K562 (cell line): Measurements from ENCODE around the gene MMP24. TPM values are rescaled to one million over a fixed set of nuclear protein-coding genes. Genes with fewer than 3 reads are reported as not detected.
A peak's percentile ranks its signal among the peaks of the same experiment; 100 is the strongest.

Experiments
- ATF1 ChIP-seq, 2 experiments: fragments of 450-650 bp in 1 of 2; IDR thresholded peaks; 2 replicates each; pipeline ENCODE4 v1.6.1; 2016; ENCODE audit warnings: missing compliant biosample characterization in 1 of 2, missing genetic modification characterization in 1 of 2
- ATF7 ChIP-seq: fragments of 450-650 bp; IDR thresholded peaks from 2 replicates; pipeline ENCODE4 v1.7.1; 2014; ENCODE audit warnings: mild to moderate bottlenecking, moderate library complexity
- CBX1 ChIP-seq: sonication (generic); IDR thresholded peaks from 2 replicates; pipeline ENCODE4 v1.6.1; 2016; ENCODE audit warnings: antibody characterized with exemption, low read depth, mild to moderate bottlenecking
- CEBPG ChIP-seq, 3 experiments: fragments of 200-800 bp in 1 of 3; sonication (Bioruptor generic) in 1 of 3; sonication (generic) in 1 of 3; formaldehyde crosslinking in 1 of 3; IDR thresholded peaks in 2 of 3; conservative IDR thresholded peaks in 1 of 3; 2 replicates each; pipeline versions ENCODE4 v1.6.1 to v1.8.0; 2016 to 2022; ENCODE audit warnings: missing compliant biosample characterization in 2 of 3, missing genetic modification characterization in 2 of 3, mild to moderate bottlenecking in 1 of 3, missing genetic modification reagents in 1 of 3
- DPF2 ChIP-seq: fragments of 450-650 bp; IDR thresholded peaks from 2 replicates; pipeline ENCODE4 v1.6.1; 2016
- ELF1 ChIP-seq: fragments of 200-800 bp; sonication (Bioruptor generic); IDR thresholded peaks from 2 replicates; pipeline ENCODE4 v1.6.1; 2016; ENCODE audit warnings: missing genetic modification characterization, missing compliant biosample characterization
- GATAD2A ChIP-seq: fragments of 450-650 bp; IDR thresholded peaks from 2 replicates; pipeline ENCODE4 v1.6.1; 2017
- HEY1 ChIP-seq: fragments of 250-450 bp; sonication (Bioruptor Pico); IDR thresholded peaks from 2 replicates; pipeline ENCODE4 v1.5.0; 2020; ENCODE audit warnings: mild to moderate bottlenecking, moderate library complexity, borderline replicate concordance
- MNT ChIP-seq, 2 experiments: fragments of 450-650 bp; conservative IDR thresholded peaks; 2 replicates each; pipeline ENCODE4 v1.6.1; 2017; ENCODE audit warnings: mild to moderate bottlenecking in 2 of 2, moderate library complexity in 2 of 2
- NFRKB ChIP-seq: fragments of 450-650 bp; IDR thresholded peaks from 2 replicates; pipeline ENCODE4 v1.6.1; 2016; ENCODE audit warnings: low read depth
- POLR3G ChIP-seq: IDR thresholded peaks from 2 replicates; pipeline ENCODE4 v1.6.1; 2011; ENCODE audit not compliant: insufficient read length, insufficient replicate concordance; ENCODE audit errors: extremely low read depth
- PTBP1 ChIP-seq: fragments of 200-400 bp; formaldehyde crosslinking; IDR thresholded peaks from 2 replicates; pipeline ENCODE4 v1.6.1; 2017; ENCODE audit warnings: low read depth, low read length
- SRF ChIP-seq, 2 experiments: fragments of 250-450, 450-650 bp in 1 of 2; sonication (Bioruptor Pico) in 1 of 2; sonication (generic) in 1 of 2; formaldehyde crosslinking; IDR thresholded peaks; 2 replicates each; pipeline versions ENCODE4 v1.5.0 to v1.5.1; 2020 to 2022; ENCODE audit warnings: mild to moderate bottlenecking in 1 of 2, missing genetic modification reagents in 1 of 2
- XRCC3 ChIP-seq: fragments of 450-650 bp; IDR thresholded peaks from 2 replicates; pipeline ENCODE4 v1.6.1; 2017; ENCODE audit warnings: mild to moderate bottlenecking, moderate library complexity
- ZFP91 ChIP-seq: sonication (generic); formaldehyde crosslinking; IDR thresholded peaks from 2 replicates; pipeline ENCODE4 v1.8.0; 2022; ENCODE audit warnings: mild to moderate bottlenecking, missing genetic modification reagents
- polyA plus RNA-seq, 8 experiments: library from polyadenylated mRNA; depleted of rRNA in 4 of 8; stranded (reverse) in 5 of 8; unstranded in 3 of 8; fragments of >200 nt; fragmentation: Nextera tagmentation in 2 of 8; fragmentation: Illumina TruSeq in 1 of 8; extraction: Ambion mirVana in 2 of 8; extraction: Trizol in 1 of 8; gene quantifications; 2 replicates each; pipeline versions ENCODE4 v1.2.1 to v1.2.3, GENCODE V29; 2011 to 2014; ENCODE audit warnings: inconsistent platforms in 1 of 8, missing spikeins in 1 of 8
- total RNA-seq, 7 experiments: library from RNA; depleted of rRNA in 6 of 7; stranded (reverse); fragments of >200 nt in 6 of 7; fragmentation: Illumina TruSeq in 2 of 7; extraction: Trizol in 2 of 7; gene quantifications; 2 replicates each; pipeline versions ENCODE4 v1.2.1 to v1.2.3, GENCODE V29; 2011 to 2021; ENCODE audit warnings: low replicate concordance in 1 of 7
- TF ChIP-seq, protein P1 (sequence below): fragments of 200-400 bp; formaldehyde crosslinking; IDR thresholded peaks from 2 replicates; pipeline ENCODE4 v1.6.1; 2017; ENCODE audit warnings: mild to moderate bottlenecking, low read depth, low read length, moderate library complexity
- TF ChIP-seq, protein P2 (sequence below), 3 experiments: fragments of 200-800 bp in 1 of 3; sonication (Bioruptor generic) in 1 of 3; sonication (generic) in 1 of 3; formaldehyde crosslinking in 1 of 3; IDR thresholded peaks; 2 replicates each; pipeline versions ENCODE4 v1.6.1 to v1.8.0; 2016 to 2022; ENCODE audit warnings: mild to moderate bottlenecking in 2 of 3, missing compliant biosample characterization in 2 of 3, missing genetic modification characterization in 2 of 3, missing genetic modification reagents in 1 of 3
- TF ChIP-seq, protein P3 (sequence below): fragments of 250-450 bp; sonication (Bioruptor Pico); IDR thresholded peaks from 2 replicates; pipeline ENCODE4 v1.4.0; 2020; ENCODE audit warnings: mild to moderate bottlenecking

The MMP24 gene
- total and polyA plus RNA-seq, 9 of the 15 experiments (the other 6 are each of a cell fraction or from before 2014, with no cell fraction given), result 0.03 to 0.07 (median 0.03) TPM; not detected in 6

- TF ChIP-seq, protein P1, sequence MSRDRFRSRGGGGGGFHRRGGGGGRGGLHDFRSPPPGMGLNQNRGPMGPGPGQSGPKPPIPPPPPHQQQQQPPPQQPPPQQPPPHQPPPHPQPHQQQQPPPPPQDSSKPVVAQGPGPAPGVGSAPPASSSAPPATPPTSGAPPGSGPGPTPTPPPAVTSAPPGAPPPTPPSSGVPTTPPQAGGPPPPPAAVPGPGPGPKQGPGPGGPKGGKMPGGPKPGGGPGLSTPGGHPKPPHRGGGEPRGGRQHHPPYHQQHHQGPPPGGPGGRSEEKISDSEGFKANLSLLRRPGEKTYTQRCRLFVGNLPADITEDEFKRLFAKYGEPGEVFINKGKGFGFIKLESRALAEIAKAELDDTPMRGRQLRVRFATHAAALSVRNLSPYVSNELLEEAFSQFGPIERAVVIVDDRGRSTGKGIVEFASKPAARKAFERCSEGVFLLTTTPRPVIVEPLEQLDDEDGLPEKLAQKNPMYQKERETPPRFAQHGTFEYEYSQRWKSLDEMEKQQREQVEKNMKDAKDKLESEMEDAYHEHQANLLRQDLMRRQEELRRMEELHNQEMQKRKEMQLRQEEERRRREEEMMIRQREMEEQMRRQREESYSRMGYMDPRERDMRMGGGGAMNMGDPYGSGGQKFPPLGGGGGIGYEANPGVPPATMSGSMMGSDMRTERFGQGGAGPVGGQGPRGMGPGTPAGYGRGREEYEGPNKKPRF, result no peak
- no peak for TF ChIP-seq HEY1 (CRISPR knock-in tag)
- peak; percentile 50; the same call in 1 of the 2 replicates for TF ChIP-seq DPF2
- TF ChIP-seq POLR3G, result no peak
- TF ChIP-seq, protein P2, sequence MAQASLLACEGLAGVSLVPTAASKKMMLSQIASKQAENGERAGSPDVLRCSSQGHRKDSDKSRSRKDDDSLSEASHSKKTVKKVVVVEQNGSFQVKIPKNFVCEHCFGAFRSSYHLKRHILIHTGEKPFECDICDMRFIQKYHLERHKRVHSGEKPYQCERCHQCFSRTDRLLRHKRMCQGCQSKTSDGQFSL (CRISPR knock-in tag; IDR thresholded peaks at IDR 0.05), result no peak
- TF ChIP-seq, protein P2 (tag; IDR thresholded peaks at IDR 0.05), result no peak
- no peak for TF ChIP-seq CBX1
- no peak for TF ChIP-seq MNT (conservative IDR thresholded peaks at IDR 0.05)
- TF ChIP-seq ZFP91, result no peak
- TF ChIP-seq ATF1 (CRISPR knock-in tag; IDR thresholded peaks at IDR 0.05), result no peak
- peak; percentile 34; the same call in 1 of the 2 replicates for TF ChIP-seq ATF1 (tag; IDR thresholded peaks at IDR 0.05)
- TF ChIP-seq ATF7, result peak; percentile 91
- TF ChIP-seq NFRKB, result no peak
- no peak for TF ChIP-seq ELF1
- TF ChIP-seq, protein P3, sequence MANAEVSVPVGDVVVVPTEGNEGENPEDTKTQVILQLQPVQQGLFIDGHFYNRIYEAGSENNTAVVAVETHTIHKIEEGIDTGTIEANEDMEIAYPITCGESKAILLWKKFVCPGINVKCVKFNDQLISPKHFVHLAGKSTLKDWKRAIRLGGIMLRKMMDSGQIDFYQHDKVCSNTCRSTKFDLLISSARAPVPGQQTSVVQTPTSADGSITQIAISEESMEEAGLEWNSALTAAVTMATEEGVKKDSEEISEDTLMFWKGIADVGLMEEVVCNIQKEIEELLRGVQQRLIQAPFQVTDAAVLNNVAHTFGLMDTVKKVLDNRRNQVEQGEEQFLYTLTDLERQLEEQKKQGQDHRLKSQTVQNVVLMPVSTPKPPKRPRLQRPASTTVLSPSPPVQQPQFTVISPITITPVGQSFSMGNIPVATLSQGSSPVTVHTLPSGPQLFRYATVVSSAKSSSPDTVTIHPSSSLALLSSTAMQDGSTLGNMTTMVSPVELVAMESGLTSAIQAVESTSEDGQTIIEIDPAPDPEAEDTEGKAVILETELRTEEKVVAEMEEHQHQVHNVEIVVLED, result no peak
- no peak for TF ChIP-seq CEBPG (CRISPR knock-in tag; IDR thresholded peaks at IDR 0.05)
- peak in 1 of 2 experiments; percentile 59; a peak in 2 of 4 replicates for TF ChIP-seq CEBPG (tag; conservative IDR thresholded peaks at IDR 0.05 in 1 of 2, IDR thresholded peaks at IDR 0.05 in 1 of 2)
- TF ChIP-seq XRCC3, result no peak
- peak in 1 of 2 experiments; percentile 58; a peak in 1 of 4 replicates for TF ChIP-seq SRF (CRISPR knock-in tag; IDR thresholded peaks at IDR 0.05)
- no peak for TF ChIP-seq GATAD2A
- no peak for TF ChIP-seq PTBP1
These were observed 11.2 kb upstream of the MMP24 start (continued) for GRCh38 chr20:35215066-35215956.
